Effector memory CD8-positive, alpha-beta T cell (primary cell): ENCODE measurements around the gene TRIM69.

ENCODE experiments used
- ATAC-seq: fragments of 150-1000 bp; cut with Tn5 transposase; replicated peaks from 2 replicates; pipeline ENCODE4 v1.10.0; 2021; ENCODE audit warnings: mild to moderate bottlenecking, moderate library complexity
- DNase-seq, 3 experiments: peaks; one replicate each; pipeline ENCODE4 v3.0.0; 2021
- H3K27ac Mint-ChIP-seq, 2 donors: one replicate each; pipeline ENCODE4 v1.8.0; 2022; ENCODE audit warnings: mild to moderate bottlenecking in 2 of 2, mixed read lengths in 2 of 2, moderate library complexity in 2 of 2
- H3K27me3 Mint-ChIP-seq, 2 donors: one replicate each; pipeline ENCODE4 v1.8.0; 2022; ENCODE audit warnings: mixed read lengths in 2 of 2
- H3K36me3 Mint-ChIP-seq: one replicate; pipeline ENCODE4 v1.8.0; 2022; ENCODE audit warnings: mild to moderate bottlenecking, moderate library complexity, mixed read lengths; ENCODE audit not compliant: insufficient read depth
- H3K4me1 Mint-ChIP-seq, 2 donors: one replicate each; pipeline ENCODE4 v1.8.0; 2022; ENCODE audit warnings: low read depth in 2 of 2, mixed read lengths in 2 of 2
- H3K4me3 Mint-ChIP-seq, 2 donors: one replicate each; pipeline ENCODE4 v1.8.0; 2022; ENCODE audit warnings: mild to moderate bottlenecking in 2 of 2, mixed read lengths in 2 of 2, moderate library complexity in 2 of 2
- H3K9me3 Mint-ChIP-seq, 2 donors: one replicate each; pipeline ENCODE4 v1.8.0; 2022; ENCODE audit warnings: mixed read lengths in 2 of 2

The TRIM69 gene

GRCh38 chr15:44788748-44789147, 52.4 kb downstream of the TRIM69 start:
- peak overlapping the region in 1 of 2 donors; percentile 5 for H3K27ac Mint-ChIP-seq
- no peak for DNase-seq
- H3K4me1 Mint-ChIP-seq = peaks cover 7 to 12% of the 10 kb centered on the region in 2 donors
- no peaks in the 10 kb centered on the region for H3K27me3 Mint-ChIP-seq
- H3K4me3 Mint-ChIP-seq = no peak overlapping the region
- no peaks in the 10 kb centered on the region for H3K9me3 Mint-ChIP-seq
- ATAC-seq = peak; percentile 19
- peaks cover 13% of the 10 kb centered on the region for H3K36me3 Mint-ChIP-seq

DNA sequence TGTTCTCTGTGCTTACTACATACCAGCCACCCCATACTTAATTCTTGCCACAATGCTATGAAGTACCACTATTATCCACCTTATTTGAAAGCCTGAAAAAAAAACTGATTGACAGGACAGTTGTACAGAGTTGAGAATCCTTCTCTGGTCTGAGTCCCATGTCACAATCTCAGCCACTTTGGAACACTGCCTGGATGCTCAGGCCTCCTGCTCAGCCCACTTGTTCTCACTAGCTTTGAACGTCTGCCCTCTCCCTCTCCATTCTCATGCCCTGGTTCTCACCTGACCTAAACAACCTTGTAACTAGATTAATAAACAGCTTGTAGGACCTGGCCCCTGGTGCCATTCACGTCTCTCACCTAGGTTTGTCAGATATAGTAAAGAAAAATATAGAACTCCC, 53.9 kb downstream of the TRIM69 start:
- no peak overlapping the region for H3K4me3 Mint-ChIP-seq
- DNase-seq (no peak), ATAC-seq (no peak)
- no peaks in the 10 kb centered on the region for H3K27me3 Mint-ChIP-seq
- H3K36me3 Mint-ChIP-seq = peaks cover 2% of the 10 kb centered on the region
- H3K27ac Mint-ChIP-seq = no peak overlapping the region
- H3K9me3 Mint-ChIP-seq = no peaks in the 10 kb centered on the region
- H3K4me1 Mint-ChIP-seq = peaks cover 3 to 7% of the 10 kb centered on the region in 2 donors

- Mint-ChIP-seq H3K4me1 (peaks cover 3 to 7% of the 10 kb centered on the region in 2 donors), H3K4me3 (no peak overlapping the region), H3K27me3 (no peaks in the 10 kb centered on the region), H3K27ac (no peak overlapping the region), H3K36me3 (no peaks in the 10 kb centered on the region), H3K9me3 (no peaks in the 10 kb centered on the region)
- ATAC-seq = no peak
- no peak for DNase-seq
These were observed 54.3 kb downstream of the TRIM69 start for GRCh38 chr15:44790656-44791055.

DNA sequence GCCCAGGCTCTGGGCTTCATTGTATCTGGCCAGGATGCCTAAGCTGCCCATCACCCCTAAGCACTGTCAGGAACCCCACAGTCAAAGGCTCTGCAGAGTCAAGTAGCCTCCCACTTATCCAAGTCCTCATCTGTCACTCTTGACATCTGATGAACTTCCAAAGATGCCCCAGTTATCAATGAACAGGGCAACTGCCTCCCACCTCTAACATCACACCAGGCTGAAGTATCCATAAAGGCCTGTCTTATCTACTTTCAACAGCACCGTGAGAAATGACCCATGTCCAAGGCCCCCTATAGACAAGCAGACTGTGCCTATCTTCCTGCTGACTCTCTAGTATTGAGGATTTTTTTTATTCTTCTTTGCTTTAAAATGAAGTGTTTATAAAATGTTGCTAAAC, 56.4 kb downstream of the TRIM69 start:
- Mint-ChIP-seq H3K4me3 (no peak overlapping the region), H3K27me3 (peaks cover 0 to 6% of the 10 kb centered on the region in 2 donors), H3K4me1 (peaks cover 3 to 7% of the 10 kb centered on the region in 2 donors), H3K9me3 (no peaks in the 10 kb centered on the region), H3K27ac (peak overlapping the region in 1 of 2 donors; percentile 6), H3K36me3 (no peaks in the 10 kb centered on the region)
- no peak for DNase-seq
- ATAC-seq = no peak

DNA sequence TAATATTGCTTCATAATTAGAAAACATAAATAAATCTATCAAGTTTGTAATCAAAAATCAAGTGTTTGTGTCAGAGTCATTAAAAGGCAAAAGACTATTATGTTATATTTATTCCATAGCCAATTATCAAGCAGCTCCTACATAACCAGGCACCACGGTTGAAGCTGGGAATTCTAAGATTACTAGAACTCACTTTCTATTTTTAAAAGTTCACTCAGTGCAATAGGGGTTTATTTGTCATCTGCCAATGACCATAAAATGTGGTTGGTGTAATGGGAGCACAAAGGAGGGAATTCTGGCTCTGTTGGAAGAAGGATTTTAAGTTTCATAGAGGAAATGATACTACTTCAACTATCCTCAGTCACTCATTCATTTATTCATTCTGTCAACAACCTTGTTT, 57.7 kb downstream of the TRIM69 start:
- peaks cover 0 to 12% of the 10 kb centered on the region in 2 donors for H3K27me3 Mint-ChIP-seq
- DNase-seq (no peak), ATAC-seq (no peak)
- no peaks in the 10 kb centered on the region for H3K36me3 Mint-ChIP-seq
- no peak overlapping the region for H3K27ac Mint-ChIP-seq
- H3K4me1 Mint-ChIP-seq = no peaks in the 10 kb centered on the region
- no peak overlapping the region for H3K4me3 Mint-ChIP-seq
- H3K9me3 Mint-ChIP-seq = no peaks in the 10 kb centered on the region

DNA sequence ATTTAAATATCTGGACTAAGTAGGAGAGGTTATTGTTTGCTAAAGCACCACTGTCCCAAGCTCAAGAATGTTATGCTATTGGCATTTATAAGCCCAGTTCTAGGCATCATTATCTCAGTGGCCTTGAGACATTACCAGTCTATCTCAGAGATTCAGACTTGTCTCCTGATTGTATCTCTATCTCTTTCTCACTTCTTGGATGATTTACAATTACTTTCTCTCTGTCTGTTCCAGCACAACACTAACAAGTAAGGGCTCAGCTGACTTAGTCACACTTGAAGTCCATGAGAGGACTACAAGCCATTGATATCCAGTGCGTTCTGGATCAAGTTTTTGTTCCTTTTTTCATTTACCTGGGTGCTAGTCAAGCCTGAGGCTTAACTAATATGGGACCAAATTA, 60.2 kb downstream of the TRIM69 start:
- Mint-ChIP-seq H3K27me3 (peaks cover under 1 to 12% of the 10 kb centered on the region in 2 donors), H3K27ac (no peak overlapping the region), H3K4me1 (no peaks in the 10 kb centered on the region), H3K36me3 (no peaks in the 10 kb centered on the region), H3K9me3 (no peaks in the 10 kb centered on the region), H3K4me3 (no peak overlapping the region)
- ATAC-seq = no peak
- DNase-seq = no peak

DNA sequence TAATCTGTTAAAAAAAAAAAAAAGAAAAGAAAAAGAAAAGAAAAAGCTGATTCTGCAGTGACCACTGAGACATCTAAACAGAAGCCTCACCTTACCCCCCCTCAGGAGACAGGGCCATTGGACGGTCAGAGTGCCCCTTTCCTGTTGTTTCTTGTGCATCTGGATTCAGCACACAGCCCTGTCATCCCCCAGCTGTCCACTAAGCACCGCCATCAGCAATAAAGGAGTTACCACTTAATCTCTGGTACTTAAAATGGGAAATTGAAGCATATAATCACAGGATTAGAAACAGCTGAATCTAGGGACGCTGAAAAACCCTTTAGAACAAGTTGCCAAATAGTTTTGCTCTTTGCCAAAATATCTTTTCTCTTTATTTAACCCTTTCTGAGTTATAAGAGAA, 62.5 kb downstream of the TRIM69 start:
- ATAC-seq (no peak), DNase-seq (no peak)

DNA sequence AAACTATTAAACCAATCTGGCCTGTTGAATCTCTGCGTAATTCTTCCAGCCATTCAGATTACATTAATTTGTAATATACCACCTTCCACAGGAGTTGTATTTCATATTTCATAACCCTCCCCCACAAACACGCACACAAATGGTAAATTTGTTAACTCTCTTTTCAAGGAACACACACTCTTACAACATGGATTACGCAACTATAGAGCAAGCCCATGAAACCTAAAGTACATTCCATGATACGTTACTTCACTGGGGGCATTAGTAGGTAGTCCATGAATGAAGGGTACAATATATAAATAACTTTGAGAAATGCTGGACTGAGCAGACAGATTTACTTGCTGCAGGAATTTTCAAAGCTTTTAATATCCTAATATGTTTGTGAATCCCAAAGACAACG, 65.0 kb downstream of the TRIM69 start:
- no peak for DNase-seq
- Mint-ChIP-seq H3K9me3 (no peaks in the 10 kb centered on the region), H3K27ac (no peak overlapping the region), H3K4me1 (no peaks in the 10 kb centered on the region), H3K36me3 (no peaks in the 10 kb centered on the region), H3K4me3 (no peak overlapping the region), H3K27me3 (peaks cover 12 to 19% of the 10 kb centered on the region in 2 donors)
- no peak for ATAC-seq

More for the DNA sequence above, 62.5 kb downstream of the TRIM69 start:
- no peaks in the 10 kb centered on the region for H3K4me1 Mint-ChIP-seq
- H3K9me3 Mint-ChIP-seq = no peaks in the 10 kb centered on the region
- no peak overlapping the region for H3K4me3 Mint-ChIP-seq
- H3K27me3 Mint-ChIP-seq = peaks cover 6 to 12% of the 10 kb centered on the region in 2 donors
- H3K36me3 Mint-ChIP-seq = no peaks in the 10 kb centered on the region
- no peak overlapping the region for H3K27ac Mint-ChIP-seq

- H3K4me1 Mint-ChIP-seq = no peaks in the 10 kb centered on the region
- peaks cover 12 to 19% of the 10 kb centered on the region in 2 donors for H3K27me3 Mint-ChIP-seq
- no peak overlapping the region for H3K27ac Mint-ChIP-seq
- DNase-seq (no peak), ATAC-seq (no peak)
- no peaks in the 10 kb centered on the region for H3K9me3 Mint-ChIP-seq
- no peak overlapping the region for H3K4me3 Mint-ChIP-seq
- H3K36me3 Mint-ChIP-seq = no peaks in the 10 kb centered on the region
These were observed 65.5 kb downstream of the TRIM69 start for GRCh38 chr15:44801797-44802196.

- DNase-seq (no peak), ATAC-seq (no peak)
- no peak overlapping the region for H3K27ac Mint-ChIP-seq
- no peak overlapping the region for H3K4me3 Mint-ChIP-seq
- H3K9me3 Mint-ChIP-seq = no peaks in the 10 kb centered on the region
- peaks cover 3% of the 10 kb centered on the region for H3K36me3 Mint-ChIP-seq
- no peaks in the 10 kb centered on the region for H3K4me1 Mint-ChIP-seq
- peaks cover 8 to 19% of the 10 kb centered on the region in 2 donors for H3K27me3 Mint-ChIP-seq
These were observed 66.0 kb downstream of the TRIM69 start for GRCh38 chr15:44802336-44802735.

GRCh38 chr15:44804298-44805046, 68.1 kb downstream of the TRIM69 start:
- Mint-ChIP-seq H3K9me3 (no peaks in the 10 kb centered on the region), H3K27me3 (peaks cover 0 to 24% of the 10 kb centered on the region in 2 donors), H3K4me3 (no peak overlapping the region), H3K36me3 (peaks cover 3% of the 10 kb centered on the region), H3K4me1 (no peaks in the 10 kb centered on the region), H3K27ac (no peak overlapping the region)
- DNase-seq = no peak
- no peak for ATAC-seq

GRCh38 chr15:44808557-44808956, 72.2 kb downstream of the TRIM69 start:
- no peak overlapping the region for H3K27ac Mint-ChIP-seq
- no peaks in the 10 kb centered on the region for H3K9me3 Mint-ChIP-seq
- H3K36me3 Mint-ChIP-seq = peaks cover 3% of the 10 kb centered on the region
- ATAC-seq = no peak
- DNase-seq = no peak
- H3K4me3 Mint-ChIP-seq = no peak overlapping the region
- peaks cover 3 to 4% of the 10 kb centered on the region in 2 donors for H3K4me1 Mint-ChIP-seq
- peaks cover 0 to 28% of the 10 kb centered on the region in 2 donors for H3K27me3 Mint-ChIP-seq

GRCh38 chr15:44810237-44810636, 73.9 kb downstream of the TRIM69 start:
- H3K4me1 Mint-ChIP-seq = peaks cover 3 to 4% of the 10 kb centered on the region in 2 donors

GRCh38 chr15:44811337-44811736, 75.0 kb downstream of the TRIM69 start:
- ATAC-seq = no peak
- Mint-ChIP-seq H3K36me3 (peaks cover 3% of the 10 kb centered on the region), H3K4me3 (no peak overlapping the region), H3K27me3 (peaks cover 9 to 19% of the 10 kb centered on the region in 2 donors), H3K9me3 (no peaks in the 10 kb centered on the region), H3K4me1 (peaks cover 3 to 4% of the 10 kb centered on the region in 2 donors), H3K27ac (no peak overlapping the region)
- no peak for DNase-seq

More at GRCh38 chr15:44810237-44810636, 73.9 kb downstream of the TRIM69 start:
- DNase-seq (no peak), ATAC-seq (no peak)
- Mint-ChIP-seq H3K36me3 (peaks cover 3% of the 10 kb centered on the region), H3K27me3 (peaks cover 0 to 21% of the 10 kb centered on the region in 2 donors), H3K27ac (no peak overlapping the region), H3K4me3 (no peak overlapping the region), H3K9me3 (no peaks in the 10 kb centered on the region)
